Measurements from ENCODE around the gene OR5M10.
"Not testable (repeated sequence)": the region's sequence is repeated elsewhere in the genome, so short reads cannot be mapped to it uniquely, and the experiment has no call there.

Gene OR5M10

GRCh38 chr11:56577621-56578020, at the start of gene OR5M10:
OR5M10 (minus strand) TSS chr11:56577721; CDS start chr11:56577721, 0 bp downstream.
- no peak for DNase-seq (ENCODE audit: low read depth, low spot score)
- TF ChIP-seq CTCF (IDR thresholded peaks at IDR 0.05; ENCODE audit: low read depth, low read length) = no peak
- H3K4me3 ChIP-seq (ENCODE audit: low read depth, low read length) = no peak within 1 kb of the TSS

GRCh38 chr11:56625946-56626345, 48.4 kb upstream of the OR5M10 start:
- no peak for DNase-seq (ENCODE audit: low read depth, low spot score)
- H3K4me3 ChIP-seq (ENCODE audit: low read depth, low read length) = no peak overlapping the region
- no peak for TF ChIP-seq CTCF (IDR thresholded peaks at IDR 0.05; ENCODE audit: low read depth, low read length)
- in situ Hi-C loops (cut with HindIII; ENCODE audit: low sequenced_read_pairs) = no loop called here

More at GRCh38 chr11:56577621-56578020, at the start of gene OR5M10:
- in situ Hi-C loops (cut with HindIII; ENCODE audit: low sequenced_read_pairs) = no loop called here

GRCh38 chr11:56624661-56625110, 47.2 kb upstream of the OR5M10 start:
- no peak for TF ChIP-seq CTCF (IDR thresholded peaks at IDR 0.05; ENCODE audit: low read depth, low read length)
- peak; percentile 13 for DNase-seq (ENCODE audit: low read depth, low spot score)
- in situ Hi-C loops (cut with HindIII; ENCODE audit: low sequenced_read_pairs) = no loop called here
- H3K4me3 ChIP-seq (ENCODE audit: low read depth, low read length) = no peak overlapping the region

- DNase-seq (ENCODE audit: low read depth, low spot score) = no peak
- in situ Hi-C loops (cut with HindIII; ENCODE audit: low sequenced_read_pairs) = no loop called here
- TF ChIP-seq CTCF (IDR thresholded peaks at IDR 0.05; ENCODE audit: low read depth, low read length) = no peak
- H3K4me3 ChIP-seq (ENCODE audit: low read depth, low read length) = no peak overlapping the region
Measured at GRCh38 chr11:56611174-56611573, 33.7 kb upstream of the OR5M10 start.

- DNase-seq (ENCODE audit: low read depth, low spot score); in situ Hi-C loops (cut with HindIII; ENCODE audit: low sequenced_read_pairs); H3K4me3 ChIP-seq (ENCODE audit: low read depth, low read length): not testable (repeated sequence)
Measured at GRCh38 chr11:56592088-56592717, 14.7 kb upstream of the OR5M10 start.

- DNase-seq (ENCODE audit: low read depth, low spot score) = no peak
- no peak for TF ChIP-seq CTCF (IDR thresholded peaks at IDR 0.05; ENCODE audit: low read depth, low read length)
- no peak overlapping the region for H3K4me3 ChIP-seq (ENCODE audit: low read depth, low read length)
- in situ Hi-C loops (cut with HindIII; ENCODE audit: low sequenced_read_pairs) = no loop called here
Measured at GRCh38 chr11:56558574-56558973, 18.9 kb downstream of the OR5M10 start.

GRCh38 chr11:56554691-56555090, 22.8 kb downstream of the OR5M10 start:
- in situ Hi-C loops (cut with HindIII; ENCODE audit: low sequenced_read_pairs); DNase-seq (ENCODE audit: low read depth, low spot score); H3K4me3 ChIP-seq (ENCODE audit: low read depth, low read length): not testable (repeated sequence)

GRCh38 chr11:56545531-56545930, 32.0 kb downstream of the OR5M10 start:
- no peak for TF ChIP-seq CTCF (IDR thresholded peaks at IDR 0.05; ENCODE audit: low read depth, low read length)
- in situ Hi-C loops (cut with HindIII; ENCODE audit: low sequenced_read_pairs) = no loop called here
- H3K4me3 ChIP-seq (ENCODE audit: low read depth, low read length) = no peak overlapping the region
- no peak for DNase-seq (ENCODE audit: low read depth, low spot score)

Measured in astrocyte of the spinal cord (primary cell).